NCI-H2171 treated with DMSO at 0.1 percent for 48 hours (cell line): ENCODE measurements around the gene FUT7.

Source experiments
- DNase-seq: peaks from one replicate; lab custom pipeline; 2025; lab: John Stamatoyannopoulos, UW

The FUT7 gene

GRCh38 chr9:137049544-137050449, 17.9 kb upstream of the FUT7 start:
- peak; percentile 57 for DNase-seq

- DNase-seq: no peak
Observed at GRCh38 chr9:137048655-137049543, 17.0 kb upstream of the FUT7 start.

- DNase-seq: peak; percentile 86
Observed at GRCh38 chr9:137046088-137046787, 14.3 kb upstream of the FUT7 start, which contains the start of gene NPDC1. Gene NPDC1 (minus strand): TSS chr9:137046177. CDS start chr9:137045989, 188 bp downstream.

- peak; percentile 82 for DNase-seq
Observed at GRCh38 chr9:137045294-137046087, 13.6 kb upstream of the FUT7 start.

- DNase-seq: peak; percentile 42
Observed at GRCh38 chr9:137044502-137045177, 12.8 kb upstream of the FUT7 start.

- DNase-seq: peak; percentile 23
Observed at GRCh38 chr9:137044037-137044436, 12.1 kb upstream of the FUT7 start.

- no peak for DNase-seq
Observed at GRCh38 chr9:137042751-137043727, 11.2 kb upstream of the FUT7 start.

- DNase-seq: no peak
Observed at GRCh38 chr9:137041124-137041523, 9.2 kb upstream of the FUT7 start.

GRCh38 chr9:137040568-137040967, 8.7 kb upstream of the FUT7 start:
- no peak for DNase-seq

- DNase-seq: no peak
Observed at GRCh38 chr9:137039611-137040366, 7.9 kb upstream of the FUT7 start.

GRCh38 chr9:137038916-137039315, 7.0 kb upstream of the FUT7 start:
- DNase-seq: no peak

GRCh38 chr9:137037483-137037882, 5.6 kb upstream of the FUT7 start:
- DNase-seq: no peak

GRCh38 chr9:137037035-137037434, 5.1 kb upstream of the FUT7 start:
- DNase-seq: no peak

- no peak for DNase-seq
Observed at GRCh38 chr9:137035937-137036336, 4.0 kb upstream of the FUT7 start.

- no peak for DNase-seq
Observed at GRCh38 chr9:137035507-137035834, 3.6 kb upstream of the FUT7 start.

- DNase-seq: peak; percentile 96
Observed at GRCh38 chr9:137034709-137035506, 3.0 kb upstream of the FUT7 start.

GRCh38 chr9:137034039-137034708, 2.3 kb upstream of the FUT7 start:
- DNase-seq: no peak
